Mucosa of rectum (tissue), 2 donors: Measurements from ENCODE around the gene APOA1.

Source experiments
- H3K27ac ChIP-seq, 2 donors: one replicate each; pipeline ENCODE4 v1.7.0; 2013; ENCODE audit warnings: inconsistent platforms in 2 of 2, low read depth in 2 of 2, low read length in 2 of 2
- H3K27me3 ChIP-seq, 2 donors: one replicate each; pipeline ENCODE4 v1.7.0; 2013; ENCODE audit warnings: low read length in 2 of 2; ENCODE audit not compliant: control insufficient read depth in 2 of 2, insufficient read depth in 2 of 2
- H3K36me3 ChIP-seq, 2 donors: one replicate each; pipeline ENCODE4 v1.7.0; 2013; ENCODE audit warnings: low read length in 2 of 2; ENCODE audit not compliant: control insufficient read depth in 2 of 2, insufficient read depth in 2 of 2
- H3K4me1 ChIP-seq, 2 donors: one replicate each; pipeline ENCODE4 v1.7.0; 2013; ENCODE audit warnings: low read length in 2 of 2, mild to moderate bottlenecking in 1 of 2; ENCODE audit not compliant: control insufficient read depth in 2 of 2, insufficient read depth in 2 of 2
- H3K4me3 ChIP-seq, 2 donors: one replicate each; pipeline ENCODE4 v1.7.0; 2013; ENCODE audit warnings: low read length in 2 of 2
- H3K9ac ChIP-seq, 2 donors: one replicate each; pipeline ENCODE4 v1.7.0; 2013; ENCODE audit warnings: low read length in 2 of 2, low read depth in 1 of 2, mild to moderate bottlenecking in 1 of 2
- H3K9me3 ChIP-seq, 2 donors: one replicate each; pipeline ENCODE4 v1.7.0; 2013; ENCODE audit warnings: low read length in 2 of 2; ENCODE audit not compliant: control insufficient read depth in 2 of 2
- donor health status: healthy.
- donor health status: Normal muscosa, but diverticular disease.

The APOA1 gene

DNA sequence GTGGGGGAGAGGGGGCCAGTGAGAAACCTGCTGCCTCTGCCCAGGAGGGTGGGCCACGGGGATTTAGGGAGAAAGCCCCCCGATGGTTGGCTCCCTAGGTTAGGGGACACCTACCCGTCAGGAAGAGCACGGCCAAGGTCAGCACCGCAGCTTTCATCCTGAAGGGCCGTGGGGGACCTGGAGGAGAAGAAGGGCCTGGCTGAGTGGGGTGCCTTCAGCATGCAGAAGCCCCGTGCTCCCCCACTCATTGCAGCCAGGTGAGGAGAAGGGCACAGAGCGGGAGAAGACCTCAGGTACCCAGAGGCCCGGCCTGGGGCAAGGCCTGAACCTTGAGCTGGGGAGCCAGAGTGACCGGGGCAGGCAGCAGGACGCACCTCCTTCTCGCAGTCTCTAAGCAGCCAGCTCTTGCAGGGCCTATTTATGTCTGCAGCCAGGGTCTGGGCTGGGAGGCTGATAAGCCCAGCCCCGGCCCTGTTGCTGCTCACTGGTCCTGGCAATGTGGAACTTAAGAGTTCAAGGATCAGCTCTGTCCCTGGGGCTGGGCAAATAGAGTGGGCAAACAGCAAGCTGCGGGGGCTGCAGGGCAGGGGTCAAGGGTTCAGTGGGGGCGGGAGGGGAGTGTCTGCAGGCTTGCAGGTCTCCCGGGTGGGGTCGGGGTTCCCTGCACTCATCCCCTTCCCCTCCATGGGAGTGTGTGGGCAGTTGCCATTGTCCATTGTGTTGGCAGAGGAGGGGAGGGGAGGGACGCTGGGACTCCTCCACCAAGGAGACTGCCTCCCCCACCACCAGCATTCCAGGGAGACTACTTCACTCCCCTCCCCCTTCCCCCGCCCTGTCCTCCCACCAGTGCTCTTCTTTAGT lies at the start of gene APOA1:
TSS of gene APOA1 (minus strand) at position 392 of the 861 bp plus-strand sequence. CDS start at position 157, 235 bp downstream.
- peaks cover 0 to 7% of the 10 kb centered on the region in 2 donors for H3K4me1 ChIP-seq
- H3K9me3 ChIP-seq = no peaks in the 10 kb centered on the region
- H3K36me3 ChIP-seq = no peaks in the 10 kb centered on the region
- no peak within 1 kb of the TSS for H3K27ac ChIP-seq
- H3K27me3 ChIP-seq = no peaks in the 10 kb centered on the region
- no peak within 1 kb of the TSS for H3K9ac ChIP-seq
- H3K4me3 ChIP-seq = no peak within 1 kb of the TSS

DNA sequence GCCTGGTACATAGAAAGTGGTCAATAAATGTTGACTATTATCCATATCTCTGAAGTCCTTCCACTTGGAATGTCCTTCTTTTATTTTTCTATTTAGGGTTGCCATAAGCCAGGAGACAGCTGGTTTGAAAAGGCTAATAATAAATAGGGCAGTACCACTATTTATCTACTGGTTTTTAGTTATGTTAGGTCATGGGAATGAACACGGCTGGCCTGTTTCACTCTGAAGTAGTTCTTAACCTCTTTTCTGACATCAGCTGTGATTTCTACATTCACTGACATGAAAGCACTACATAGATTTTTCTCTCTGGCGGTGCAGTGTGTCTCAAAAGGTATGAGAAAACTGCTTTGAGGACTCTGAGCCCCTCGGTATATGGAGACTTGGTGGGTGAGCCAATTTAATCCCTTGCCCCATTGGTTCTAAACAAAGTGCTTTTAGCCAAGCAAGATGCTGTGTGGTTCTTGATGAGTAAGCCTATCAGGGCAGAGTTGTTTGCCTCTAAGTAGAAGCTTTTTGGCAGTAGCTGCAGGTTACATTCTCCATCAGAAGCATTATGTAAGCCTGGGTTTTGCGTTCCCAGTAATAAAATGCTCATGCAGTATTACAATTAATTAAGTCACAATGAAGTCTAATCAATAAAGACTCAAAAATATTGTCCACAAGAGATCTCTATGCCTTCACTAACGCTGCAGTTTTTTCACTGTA lies 48.7 kb upstream of the APOA1 start:
- no peak overlapping the region for H3K9ac ChIP-seq
- no peaks in the 10 kb centered on the region for H3K36me3 ChIP-seq
- H3K27me3 ChIP-seq = no peaks in the 10 kb centered on the region
- no peak overlapping the region for H3K4me3 ChIP-seq
- H3K4me1 ChIP-seq = no peaks in the 10 kb centered on the region
- no peaks in the 10 kb centered on the region for H3K9me3 ChIP-seq
- H3K27ac ChIP-seq = no peak overlapping the region

DNA sequence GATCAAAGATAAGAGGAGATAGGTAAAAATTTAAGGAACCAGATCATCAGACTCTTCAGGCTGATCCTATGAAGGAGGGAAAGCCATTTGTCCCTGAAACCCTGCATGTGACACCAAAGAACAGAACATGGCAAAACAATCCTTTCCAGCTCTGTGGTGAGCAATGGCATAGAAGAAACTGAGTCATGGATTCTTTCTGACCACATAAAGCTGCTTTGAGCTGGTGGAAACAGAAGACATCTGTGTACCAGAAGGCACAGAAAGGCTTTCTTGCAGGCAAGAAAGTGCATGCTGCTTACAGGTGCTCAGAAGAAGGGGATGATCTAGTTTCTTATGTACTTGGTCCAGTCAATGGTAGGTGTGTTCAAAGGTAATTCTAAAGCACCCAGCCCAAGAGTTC lies 45.0 kb upstream of the APOA1 start:
- Histone ChIP-seq H3K4me3 (no peak overlapping the region), H3K4me1 (no peaks in the 10 kb centered on the region), H3K27me3 (no peaks in the 10 kb centered on the region), H3K9me3 (no peaks in the 10 kb centered on the region), H3K9ac (no peak overlapping the region), H3K36me3 (no peaks in the 10 kb centered on the region), H3K27ac (no peak overlapping the region)

DNA sequence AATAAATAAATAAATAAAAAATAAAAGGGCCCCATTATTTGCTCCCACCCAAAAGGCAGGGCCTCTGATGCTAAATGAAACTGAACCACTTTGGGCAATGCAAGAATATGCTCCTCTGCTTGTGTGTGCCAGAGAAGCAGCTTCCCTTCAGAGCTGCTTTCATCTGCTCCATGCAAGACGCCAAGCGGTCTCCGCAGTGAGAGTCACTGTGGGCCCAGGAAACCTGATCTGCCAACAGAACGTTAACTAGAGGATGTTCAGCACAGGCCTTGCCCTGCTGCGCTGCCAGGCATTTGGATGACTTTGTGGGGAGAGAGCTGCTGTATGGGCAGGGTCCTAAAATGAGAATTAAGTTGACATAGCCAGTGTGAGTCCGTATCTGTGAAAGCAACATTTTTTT lies 43.7 kb upstream of the APOA1 start:
- no peaks in the 10 kb centered on the region for H3K9me3 ChIP-seq
- no peak overlapping the region for H3K9ac ChIP-seq
- no peak overlapping the region for H3K4me3 ChIP-seq
- no peaks in the 10 kb centered on the region for H3K4me1 ChIP-seq
- H3K36me3 ChIP-seq = peaks cover under 1 to 4% of the 10 kb centered on the region in 2 donors
- no peaks in the 10 kb centered on the region for H3K27me3 ChIP-seq
- no peak overlapping the region for H3K27ac ChIP-seq

GRCh38 chr11:116879800-116880625 lies 42.6 kb upstream of the APOA1 start:
- no peak overlapping the region for H3K4me3 ChIP-seq
- no peaks in the 10 kb centered on the region for H3K27me3 ChIP-seq
- H3K9me3 ChIP-seq = no peaks in the 10 kb centered on the region
- H3K9ac ChIP-seq = no peak overlapping the region
- H3K4me1 ChIP-seq = no peaks in the 10 kb centered on the region
- no peak overlapping the region for H3K27ac ChIP-seq
- peaks cover 11% of the 10 kb centered on the region in 2 donors for H3K36me3 ChIP-seq

DNA sequence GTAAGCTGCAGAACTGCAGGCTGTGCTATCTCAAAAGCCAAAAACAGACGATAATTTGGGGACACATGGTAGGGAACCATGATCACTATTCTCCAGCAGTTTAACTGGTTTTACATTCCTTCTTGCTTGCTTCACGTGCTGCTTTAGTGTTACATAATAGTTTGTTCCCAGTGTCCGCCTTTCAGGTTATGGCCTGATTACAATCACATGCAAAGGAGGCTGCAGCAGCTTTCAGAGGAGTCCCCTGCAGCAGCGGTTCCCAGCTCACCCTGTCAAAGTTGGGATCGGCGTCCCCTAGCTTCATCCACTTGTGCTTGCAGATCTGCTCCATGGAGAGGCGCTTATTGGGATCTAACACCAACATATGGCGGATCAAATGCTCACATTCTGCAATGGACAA lies 39.2 kb upstream of the APOA1 start:
- no peak overlapping the region for H3K9ac ChIP-seq
- H3K27ac ChIP-seq = no peak overlapping the region
- H3K4me3 ChIP-seq = no peak overlapping the region
- no peaks in the 10 kb centered on the region for H3K27me3 ChIP-seq
- H3K9me3 ChIP-seq = no peaks in the 10 kb centered on the region
- peaks cover 30 to 32% of the 10 kb centered on the region in 2 donors for H3K36me3 ChIP-seq
- no peaks in the 10 kb centered on the region for H3K4me1 ChIP-seq

DNA sequence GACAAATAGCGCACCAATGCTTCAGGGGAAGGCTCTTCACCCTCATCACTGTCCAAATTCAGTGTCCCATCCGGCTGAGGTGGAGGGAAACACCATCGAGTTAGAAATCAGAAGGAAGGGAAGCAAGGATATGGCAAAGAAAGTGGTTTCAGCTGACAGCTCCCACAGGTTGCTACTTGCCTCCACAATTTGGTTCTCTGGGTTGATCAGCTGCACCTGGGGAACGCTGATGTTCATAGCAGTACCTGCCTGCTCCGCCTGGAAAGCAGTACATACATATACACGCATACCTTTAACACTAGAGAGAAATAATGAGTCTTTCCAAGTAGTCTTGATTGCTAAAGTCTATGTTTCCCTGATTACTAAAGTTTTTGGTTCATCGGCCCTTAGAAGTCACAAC lies 37.8 kb upstream of the APOA1 start:
- H3K27me3 ChIP-seq = no peaks in the 10 kb centered on the region
- H3K9me3 ChIP-seq = no peaks in the 10 kb centered on the region
- H3K9ac ChIP-seq = no peak overlapping the region
- H3K4me1 ChIP-seq = no peaks in the 10 kb centered on the region
- H3K36me3 ChIP-seq = peaks cover 41 to 43% of the 10 kb centered on the region in 2 donors
- no peak overlapping the region for H3K4me3 ChIP-seq
- H3K27ac ChIP-seq = no peak overlapping the region

DNA sequence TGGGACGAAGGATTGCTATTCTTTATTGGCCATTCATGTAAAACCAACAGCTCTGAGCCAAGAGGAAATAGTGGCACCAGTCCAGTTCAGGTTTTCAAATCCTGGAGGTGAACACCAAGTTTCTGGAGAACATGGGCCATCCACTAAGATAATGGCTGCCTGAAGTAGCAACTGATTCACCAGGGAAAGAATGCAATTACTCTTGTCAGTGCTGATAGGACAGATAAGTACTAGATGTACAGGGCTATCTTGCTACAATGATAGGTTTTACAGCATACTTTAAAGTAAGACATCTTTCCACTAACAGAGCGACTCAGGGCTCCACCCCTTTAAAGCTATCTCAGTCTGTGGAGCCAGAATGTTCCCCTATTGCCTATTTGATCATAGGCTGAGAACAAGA lies 36.8 kb upstream of the APOA1 start:
- Histone ChIP-seq H3K36me3 (peaks cover 49 to 52% of the 10 kb centered on the region in 2 donors), H3K4me3 (no peak overlapping the region), H3K27ac (no peak overlapping the region)

GRCh38 chr11:116873381-116873780 lies 36.0 kb upstream of the APOA1 start:
- Histone ChIP-seq H3K4me3 (no peak overlapping the region), H3K27me3 (no peaks in the 10 kb centered on the region), H3K36me3 (peaks cover 49 to 59% of the 10 kb centered on the region in 2 donors), H3K27ac (no peak overlapping the region), H3K9me3 (no peaks in the 10 kb centered on the region), H3K4me1 (no peaks in the 10 kb centered on the region), H3K9ac (no peak overlapping the region)

More for the DNA sequence above, 36.8 kb upstream of the APOA1 start:
- no peak overlapping the region for H3K9ac ChIP-seq
- no peaks in the 10 kb centered on the region for H3K27me3 ChIP-seq
- no peaks in the 10 kb centered on the region for H3K9me3 ChIP-seq
- no peaks in the 10 kb centered on the region for H3K4me1 ChIP-seq

GRCh38 chr11:116871248-116871647 lies 33.8 kb upstream of the APOA1 start:
- H3K9ac ChIP-seq = no peak overlapping the region
- peaks cover 56 to 76% of the 10 kb centered on the region in 2 donors for H3K36me3 ChIP-seq
- H3K4me1 ChIP-seq = no peaks in the 10 kb centered on the region
- no peak overlapping the region for H3K4me3 ChIP-seq
- no peaks in the 10 kb centered on the region for H3K27me3 ChIP-seq
- no peak overlapping the region for H3K27ac ChIP-seq
- no peaks in the 10 kb centered on the region for H3K9me3 ChIP-seq
